ENCODE data around the gene S100P.
"Not testable (repeated sequence)": the region's sequence is repeated elsewhere in the genome, so short reads cannot be mapped to it uniquely, and the experiment has no call there.

The S100P gene

GRCh38 chr4:6699903-6700302 is 6.2 kb downstream of the S100P start:
- DNase-seq: no peak

DNA sequence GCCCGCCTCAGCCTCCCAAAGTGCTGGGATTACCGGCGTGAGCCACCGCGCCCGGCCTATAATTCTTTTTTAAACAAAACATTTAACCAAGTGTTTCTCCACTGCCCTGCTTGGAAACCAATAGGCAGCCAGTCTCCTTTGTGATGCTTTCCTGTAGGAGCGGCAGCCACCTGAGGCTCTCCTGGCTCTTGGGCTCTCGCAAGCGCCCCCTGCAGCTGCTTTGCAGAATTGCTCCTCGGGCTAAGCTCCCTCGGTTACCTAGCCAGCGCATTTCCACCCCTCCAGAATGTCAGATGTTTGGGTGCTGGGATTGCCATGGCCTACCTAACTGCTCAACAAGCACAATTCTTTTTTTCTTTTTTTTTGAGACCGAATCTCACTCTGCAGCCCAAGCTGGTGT is 7.7 kb downstream of the S100P start:
- peak; percentile 50 to 51 for DNase-seq

DNA sequence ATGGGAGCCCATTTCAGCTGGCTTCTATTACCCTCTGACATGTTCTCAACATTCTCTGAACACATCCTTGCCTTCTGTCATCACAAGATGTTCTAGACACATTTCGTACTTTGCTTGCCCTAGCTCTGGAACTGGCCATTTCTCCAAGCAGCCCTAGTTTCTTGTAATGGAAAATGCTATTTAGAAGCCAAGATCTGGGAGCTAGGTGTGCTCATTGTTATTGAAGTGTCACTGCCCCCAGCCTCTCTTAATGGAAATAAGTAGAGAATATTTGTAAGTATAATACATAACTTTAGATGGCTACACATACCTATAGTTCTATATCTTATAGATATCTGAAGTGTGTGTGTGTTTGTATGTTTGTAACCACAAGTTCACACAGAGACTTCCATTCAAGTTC is 9.1 kb downstream of the S100P start:
- no peak for DNase-seq

DNA sequence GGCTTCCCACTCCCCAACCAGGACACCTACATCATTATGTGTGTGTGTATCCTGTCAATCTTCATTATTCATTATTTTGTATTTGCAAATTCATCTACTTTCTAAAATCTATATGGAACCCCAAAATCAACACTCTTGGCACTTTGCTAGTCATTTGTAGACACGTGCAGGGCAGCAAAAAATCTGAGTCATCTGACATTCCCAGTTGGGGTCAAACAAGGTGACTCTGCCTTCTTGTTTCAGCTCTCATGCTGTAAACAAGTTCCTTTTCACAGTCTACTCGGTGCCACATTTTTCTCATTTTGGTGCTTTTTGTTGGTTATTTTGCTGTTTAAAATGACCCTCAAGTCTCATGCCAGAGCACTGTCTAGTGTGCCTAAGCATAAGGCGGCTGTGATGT is 10.1 kb downstream of the S100P start:
- DNase-seq: no peak

DNA sequence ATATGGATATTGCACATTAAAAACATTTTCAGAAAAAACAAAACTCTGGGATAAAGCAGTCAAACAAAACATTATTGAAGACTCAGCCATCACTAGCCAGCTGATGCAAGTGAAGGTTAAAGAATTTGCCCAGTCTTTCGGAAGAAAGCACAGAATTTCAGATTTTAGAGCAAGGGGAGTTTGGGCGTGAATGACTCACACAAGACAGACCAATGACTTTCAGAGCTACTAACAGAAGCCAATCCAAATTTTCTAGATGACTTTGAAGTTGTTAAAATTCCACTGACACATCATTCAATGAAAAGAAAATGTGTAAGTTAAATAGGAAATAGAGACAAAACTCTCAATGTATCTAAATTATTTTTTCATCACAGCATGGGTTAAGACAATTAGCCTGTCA is 12.0 kb downstream of the S100P start:
- no peak for DNase-seq

DNA sequence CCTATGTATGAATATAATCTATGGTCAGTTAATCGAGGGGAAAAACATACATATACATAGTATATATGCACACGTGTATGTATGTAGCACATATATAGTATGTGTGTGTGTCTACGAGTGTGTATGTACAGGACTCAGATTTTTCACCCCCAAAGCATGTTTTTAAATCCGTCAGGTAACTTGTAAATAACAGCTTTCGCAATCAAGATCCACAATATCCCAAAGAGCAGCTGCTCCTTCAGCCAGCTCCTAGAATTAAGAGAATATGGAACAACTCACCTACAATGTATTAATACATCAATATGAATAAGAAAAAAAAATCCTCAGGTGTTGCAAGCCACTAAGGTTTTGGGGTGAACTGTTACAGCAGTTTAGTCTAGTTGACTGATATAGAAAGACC is 12.5 kb downstream of the S100P start:
- no peak for DNase-seq

DNA sequence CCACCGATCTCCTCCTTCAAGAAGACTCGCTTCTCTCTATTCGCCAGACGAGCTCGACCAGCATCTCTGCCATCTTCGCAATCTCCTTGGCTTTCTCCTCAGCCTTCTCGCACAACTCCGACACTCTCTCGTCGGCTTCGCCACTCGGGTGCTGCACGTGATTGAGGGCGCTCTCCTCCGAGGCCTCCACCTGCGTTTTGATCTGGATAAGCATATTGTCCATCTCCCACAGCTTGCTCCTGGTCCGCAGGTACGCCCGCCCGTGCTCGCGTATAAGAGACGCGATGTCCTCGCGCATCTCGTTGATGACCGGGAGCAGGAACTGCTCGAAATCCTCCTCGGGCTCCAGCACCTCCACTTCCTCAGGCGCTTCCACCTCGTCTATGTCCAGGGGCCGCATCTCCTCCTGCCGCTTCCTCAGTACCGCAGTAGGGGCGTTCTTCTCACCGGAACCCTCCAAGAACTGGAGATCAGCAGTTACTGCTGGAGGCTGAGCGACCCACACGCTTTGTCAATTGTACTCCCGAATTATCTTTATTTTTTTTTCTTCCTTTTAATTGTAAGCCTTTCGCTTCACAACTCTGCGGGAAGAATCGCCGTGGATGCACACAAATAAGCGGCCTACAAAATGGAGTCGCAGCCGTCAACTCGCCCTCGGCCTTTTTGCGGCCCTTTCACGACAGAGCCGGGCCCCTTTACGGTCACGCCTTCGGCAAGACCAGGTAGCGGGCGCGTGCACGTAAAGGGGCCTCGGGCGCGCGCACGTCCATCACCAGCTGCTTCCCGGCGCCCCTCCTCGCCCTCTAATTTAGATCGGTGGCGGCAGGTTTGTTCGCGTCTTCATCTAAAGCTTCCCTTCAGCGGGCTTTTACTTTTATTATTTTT is 15.8 kb downstream of the S100P start, which contains the start of gene MRFAP1L1:
Gene MRFAP1L1 (minus strand): TSS at position 636 of the 885 bp plus-strand sequence. CDS start 236 bp downstream, at position 400.
- DNase-seq: peak; percentile 93 to 96

GRCh38 chr4:6710282-6710681 is 16.6 kb downstream of the S100P start:
- no peak for DNase-seq

DNA sequence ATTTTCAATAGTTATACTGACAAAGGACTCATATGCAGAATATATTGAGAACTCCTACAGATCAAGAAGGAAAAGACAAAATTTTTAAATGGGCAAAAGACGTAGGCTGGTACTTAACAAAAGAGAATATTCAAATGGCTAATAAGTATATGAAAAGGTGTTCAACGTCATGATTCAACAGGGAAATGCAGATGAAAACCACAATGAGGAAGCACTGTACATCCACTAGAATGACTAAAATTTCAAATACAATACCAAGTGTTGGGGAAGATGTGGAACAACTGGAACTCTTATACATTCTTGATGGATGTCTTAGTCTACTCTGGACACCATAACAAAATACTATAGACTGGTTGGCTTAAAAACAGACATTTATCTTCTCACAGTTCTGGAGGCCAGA is 17.3 kb downstream of the S100P start:
- no peak for DNase-seq

DNA sequence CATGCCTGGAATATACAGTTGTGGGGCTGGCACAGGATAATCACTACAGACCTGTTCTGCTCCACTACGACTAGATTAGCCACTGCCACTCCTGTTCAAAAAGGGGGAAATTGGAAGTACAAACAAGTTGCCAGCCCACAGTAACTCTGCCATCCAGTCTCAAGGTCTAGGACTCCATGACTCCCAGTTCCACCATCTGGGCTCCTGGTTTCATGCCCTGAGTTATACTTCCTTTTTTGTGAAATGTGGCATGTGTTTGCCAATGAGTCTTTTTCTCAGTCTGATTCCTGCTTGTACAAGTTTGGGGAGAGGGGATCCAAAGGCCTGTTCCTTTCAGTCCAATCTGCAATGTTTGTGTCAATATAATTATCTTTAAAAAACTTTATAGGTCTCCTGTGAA is 21.3 kb downstream of the S100P start:
- no peak for DNase-seq

- DNase-seq: no peak
These were observed 22.0 kb downstream of the S100P start for GRCh38 chr4:6715704-6716017.

DNA sequence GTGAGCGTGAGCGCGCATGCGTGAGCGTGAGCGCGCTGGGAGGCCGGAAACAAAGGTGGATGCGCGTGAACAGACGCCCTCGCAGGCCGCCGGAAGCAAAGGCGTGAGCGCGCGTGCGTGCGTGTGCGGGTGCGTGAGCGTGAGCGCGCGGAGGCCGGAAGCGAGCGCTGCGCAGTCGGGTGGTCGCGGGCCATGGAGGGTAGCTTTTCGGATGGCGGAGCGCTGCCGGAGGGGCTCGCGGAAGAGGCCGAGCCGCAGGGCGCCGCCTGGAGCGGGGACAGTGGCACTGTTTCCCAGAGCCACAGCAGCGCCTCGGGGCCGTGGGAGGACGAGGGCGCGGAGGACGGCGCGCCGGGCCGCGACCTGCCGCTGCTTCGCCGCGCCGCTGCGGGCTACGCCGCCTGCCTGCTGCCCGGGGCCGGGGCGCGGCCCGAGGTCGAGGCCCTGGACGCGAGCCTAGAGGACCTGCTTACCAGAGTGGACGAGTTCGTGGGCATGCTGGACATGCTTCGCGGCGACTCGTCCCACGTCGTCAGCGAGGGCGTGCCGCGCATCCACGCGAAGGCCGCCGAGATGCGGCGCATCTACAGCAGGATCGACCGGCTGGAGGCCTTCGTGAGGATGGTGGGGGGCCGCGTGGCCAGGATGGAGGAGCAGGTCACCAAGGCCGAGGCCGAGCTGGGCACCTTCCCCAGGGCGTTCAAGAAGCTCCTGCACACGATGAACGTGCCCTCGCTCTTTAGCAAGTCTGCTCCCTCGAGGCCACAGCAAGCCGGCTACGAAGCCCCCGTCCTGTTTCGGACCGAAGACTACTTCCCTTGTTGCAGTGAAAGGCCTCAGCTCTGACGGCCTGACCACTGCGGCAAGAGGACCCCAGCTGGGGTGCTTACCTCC is 22.6 kb downstream of the S100P start, which contains the start of gene BLOC1S4:
Gene BLOC1S4 (plus strand): TSS at position 157 of the 894 bp plus-strand sequence. CDS start 36 bp downstream, at position 193.
- DNase-seq: peak; percentile 81 to 85

- no peak for DNase-seq
These were observed 23.4 kb downstream of the S100P start for GRCh38 chr4:6716958-6717655.

DNA sequence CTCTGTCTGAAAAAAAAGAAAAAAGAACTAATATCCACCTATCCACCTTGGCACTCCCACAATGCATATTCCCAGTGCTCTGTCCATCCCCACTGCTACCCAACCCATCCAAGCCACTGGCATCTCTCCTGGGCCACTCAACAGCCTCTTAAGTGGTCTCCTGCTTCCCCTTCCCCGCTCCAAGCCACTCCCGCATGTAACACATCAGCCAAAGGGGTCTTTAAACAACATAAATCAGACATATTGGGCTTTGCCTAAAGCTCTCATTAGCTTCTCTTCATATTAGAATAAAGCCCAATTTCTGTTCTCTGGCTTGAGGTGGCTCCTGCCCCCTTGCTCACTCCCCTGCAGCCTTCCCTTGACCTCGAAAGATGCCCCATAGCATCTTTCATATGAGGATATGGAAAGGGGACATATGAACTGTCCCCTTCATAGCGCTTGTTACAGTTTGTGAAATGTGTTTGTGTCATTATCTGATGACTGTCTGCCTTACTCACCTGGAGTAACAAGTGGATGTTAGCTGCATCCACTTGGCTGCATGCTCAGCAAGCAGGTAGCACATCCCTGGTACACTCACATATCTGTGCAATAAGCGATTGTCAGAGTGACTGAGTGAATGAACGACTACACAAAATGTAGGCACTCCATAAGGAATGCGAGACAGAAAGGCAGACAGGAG is 25.4 kb downstream of the S100P start:
- no peak for DNase-seq

DNA sequence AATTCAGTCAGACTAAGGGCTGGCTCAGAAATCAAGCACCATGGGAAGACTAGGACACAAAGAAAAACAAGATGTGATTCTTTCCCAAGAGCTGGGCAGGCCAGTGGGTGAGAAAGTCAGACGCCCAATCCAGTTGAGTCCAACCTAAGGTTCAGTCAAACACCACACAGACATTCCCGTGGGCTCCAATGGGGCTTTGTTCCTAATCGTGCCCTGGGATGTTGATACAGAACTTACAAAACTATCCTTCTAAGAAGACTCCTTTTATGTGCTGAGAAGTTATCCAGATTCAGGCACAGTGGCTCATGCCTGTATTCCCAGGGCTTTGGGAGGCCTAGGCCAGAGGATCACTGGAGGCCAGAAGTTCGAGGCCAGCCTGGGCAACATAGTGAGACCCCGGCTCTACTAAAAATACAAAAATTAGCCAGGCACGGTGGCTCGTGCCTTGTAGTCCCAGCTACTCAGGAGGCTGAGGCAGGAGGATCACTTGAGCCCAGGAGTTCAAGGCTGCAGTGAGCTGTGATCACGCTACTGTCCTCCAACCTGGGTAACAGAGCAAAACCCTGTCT is 26.0 kb downstream of the S100P start:
- DNase-seq: no peak

DNA sequence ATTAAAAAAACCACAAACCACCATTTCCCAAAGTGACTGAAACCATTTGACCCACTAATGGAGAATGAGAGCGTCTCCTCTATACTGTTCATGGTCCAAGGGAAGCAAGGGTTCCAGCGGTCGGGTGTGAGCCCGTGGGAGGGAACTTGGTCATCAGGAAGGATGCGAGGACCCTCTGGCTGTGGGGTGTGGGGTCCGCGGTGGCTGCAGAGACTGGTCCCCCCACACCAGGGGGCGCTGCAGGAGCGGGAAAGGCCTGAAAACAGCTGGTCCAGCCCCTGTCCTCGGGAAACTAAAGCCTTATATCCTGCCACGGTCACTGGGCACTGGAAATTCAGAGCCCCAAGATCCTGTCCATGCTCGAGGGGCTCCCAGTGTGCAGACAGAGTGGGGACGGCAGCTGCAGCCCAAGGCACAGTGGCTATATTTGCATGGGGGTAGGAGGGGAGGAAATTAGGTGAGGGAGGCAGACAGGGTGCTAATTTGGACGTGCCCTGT is 26.6 kb downstream of the S100P start:
- peak; percentile 85 to 87 for DNase-seq

DNA sequence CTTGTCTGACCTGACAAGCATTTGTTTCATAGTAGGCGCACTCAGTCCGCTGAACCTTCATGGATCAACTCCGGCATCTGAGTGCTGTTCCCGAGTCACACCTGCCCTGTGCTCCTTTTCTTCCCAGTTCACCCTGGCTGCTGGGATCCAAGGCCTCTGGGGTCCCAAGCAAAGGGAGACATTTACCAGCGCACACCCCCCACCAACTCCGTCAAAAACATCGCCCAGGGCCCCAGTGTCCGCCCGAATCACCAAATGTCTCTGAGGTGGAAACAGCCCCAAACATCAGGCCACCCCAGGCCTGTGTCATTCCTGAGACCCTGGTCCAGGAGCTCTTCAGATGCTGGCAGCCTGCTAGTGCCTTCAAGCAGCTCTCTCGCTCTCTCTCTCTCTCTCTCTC is 27.4 kb downstream of the S100P start:
- no peak for DNase-seq

- no peak for DNase-seq
These were observed 29.2 kb downstream of the S100P start for GRCh38 chr4:6722891-6723290.

GRCh38 chr4:6723851-6724250 is 30.2 kb downstream of the S100P start:
- DNase-seq: no peak

GRCh38 chr4:6724421-6725111 is 30.9 kb downstream of the S100P start:
- DNase-seq: no peak

- not testable (repeated sequence) for DNase-seq
These were observed 31.8 kb downstream of the S100P start for GRCh38 chr4:6725427-6725961.
